Esophagus squamous epithelium (tissue), 5 donors: ENCODE data around the gene SMIM22. TPM values are rescaled to one million over a fixed set of nuclear protein-coding genes. Genes with fewer than 3 reads are reported as not detected.

ENCODE experiments used
- DNase-seq: peaks from one replicate; lab custom pipeline; 2025; lab: John Stamatoyannopoulos, UW
- H3K27ac ChIP-seq, 4 donors: fragments of 200-600 bp; sonication (generic); one replicate each; pipeline ENCODE4 v1.5.1; 2016 to 2019; ENCODE audit warnings: mild to moderate bottlenecking in 1 of 4
- H3K27me3 ChIP-seq, 4 donors: fragments of 200-600 bp; sonication (generic); 1 replicate in 3 of 4; 2 replicates in 1 of 4; pipeline versions ENCODE4 v1.5.1 to v1.6.0; 2017 to 2021; ENCODE audit warnings: antibody characterized with exemption in 1 of 4
- H3K36me3 ChIP-seq, 3 donors: fragments of 200-600 bp; sonication (generic); one replicate each; pipeline ENCODE4 v1.5.1; 2016 to 2019
- H3K4me1 ChIP-seq, 3 donors: fragments of 200-600 bp; sonication (generic); one replicate each; pipeline ENCODE4 v1.5.1; 2017 to 2019
- H3K4me3 ChIP-seq, 4 donors: fragments of 200-600 bp; sonication (generic); 1 replicate in 3 of 4; 2 replicates in 1 of 4; pipeline ENCODE4 v1.5.1; 2016 to 2019; ENCODE audit warnings: mild to moderate bottlenecking in 2 of 4, moderate library complexity in 1 of 4
- H3K9me3 ChIP-seq, 3 donors: fragments of 200-600 bp; sonication (generic); one replicate each; pipeline ENCODE4 v1.5.1; 2016 to 2019
- POLR2A ChIP-seq, 4 donors: fragments of 450-650 bp; IDR thresholded peaks; one replicate each; pipeline ENCODE4 v1.6.1; 2017; ENCODE audit warnings: antibody characterized with exemption in 4 of 4, mild to moderate bottlenecking in 4 of 4, moderate library complexity in 3 of 4
- WGBS, 2 donors: methylation state at CpG; one replicate each; pipeline ENCODE4 v1.1.5; 2018; 5-methylcytosine and 5-hydroxymethylcytosine counted together
- intact Hi-C: fragments of 100-400 bp; cut with DNase I; formaldehyde crosslinking; loops from one replicate; pipeline ENCODE4 v1.15.0; 2022
- total RNA-seq, 4 donors: library from RNA; depleted of rRNA; stranded (reverse); fragments of >200 nt; gene quantifications; one replicate each; pipeline ENCODE4 v1.1.0, GENCODE V29; 2016
- TF ChIP-seq, protein P1 (sequence below), 6 experiments: fragments of 450-650 bp in 4 of 6; fragments of 200-600 bp in 2 of 6; sonication (generic) in 2 of 6; IDR thresholded peaks; one replicate each; pipeline ENCODE4 v1.5.1; 2016 to 2019; ENCODE audit warnings: antibody characterized with exemption in 6 of 6, mild to moderate bottlenecking in 4 of 6, moderate library complexity in 4 of 6
- donor health status: DM: yes; HTN: yes; CAD: no.

Gene SMIM22
- total RNA-seq, 4 donors from 2014 or later: 4.8 to 10.2 (median 5.2) TPM; not detected in 1

DNA sequence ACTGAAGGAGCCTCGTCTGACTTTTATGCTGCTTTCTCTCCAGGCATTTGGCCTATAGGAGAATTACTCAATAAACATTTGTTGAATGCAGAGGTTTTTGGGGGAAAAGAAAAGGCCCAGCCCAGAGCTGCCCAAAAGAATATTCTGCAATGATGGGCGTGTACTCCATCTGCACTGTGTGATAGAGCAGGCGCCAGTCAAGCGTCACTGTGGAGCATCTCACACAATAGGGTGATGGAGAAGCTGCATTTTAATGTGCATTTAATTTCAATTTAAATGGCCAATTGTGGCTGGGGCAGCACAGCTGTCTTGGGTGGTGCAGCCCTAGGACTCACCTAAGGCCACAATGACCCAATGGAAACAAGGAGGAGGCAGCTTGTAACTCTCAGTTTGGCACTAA is 31.4 kb downstream of the SMIM22 start:
- Histone ChIP-seq H3K36me3 (peaks cover 25 to 100% (median 60%) of the 10 kb centered on the region in 3 donors), H3K27ac (no peak overlapping the region), H3K27me3 (no peaks in the 10 kb centered on the region), H3K9me3 (no peaks in the 10 kb centered on the region), H3K4me1 (no peaks in the 10 kb centered on the region), H3K4me3 (no peak overlapping the region)
- 90% methylated on average over 3 to 4 of the region's 4 CpGs for WGBS, 2 donors
- no peak for DNase-seq
- intact Hi-C loops: no loop called here
- TF ChIP-seq POLR2A (IDR thresholded peaks at IDR 0.05): no peak
- TF ChIP-seq, protein P1, sequence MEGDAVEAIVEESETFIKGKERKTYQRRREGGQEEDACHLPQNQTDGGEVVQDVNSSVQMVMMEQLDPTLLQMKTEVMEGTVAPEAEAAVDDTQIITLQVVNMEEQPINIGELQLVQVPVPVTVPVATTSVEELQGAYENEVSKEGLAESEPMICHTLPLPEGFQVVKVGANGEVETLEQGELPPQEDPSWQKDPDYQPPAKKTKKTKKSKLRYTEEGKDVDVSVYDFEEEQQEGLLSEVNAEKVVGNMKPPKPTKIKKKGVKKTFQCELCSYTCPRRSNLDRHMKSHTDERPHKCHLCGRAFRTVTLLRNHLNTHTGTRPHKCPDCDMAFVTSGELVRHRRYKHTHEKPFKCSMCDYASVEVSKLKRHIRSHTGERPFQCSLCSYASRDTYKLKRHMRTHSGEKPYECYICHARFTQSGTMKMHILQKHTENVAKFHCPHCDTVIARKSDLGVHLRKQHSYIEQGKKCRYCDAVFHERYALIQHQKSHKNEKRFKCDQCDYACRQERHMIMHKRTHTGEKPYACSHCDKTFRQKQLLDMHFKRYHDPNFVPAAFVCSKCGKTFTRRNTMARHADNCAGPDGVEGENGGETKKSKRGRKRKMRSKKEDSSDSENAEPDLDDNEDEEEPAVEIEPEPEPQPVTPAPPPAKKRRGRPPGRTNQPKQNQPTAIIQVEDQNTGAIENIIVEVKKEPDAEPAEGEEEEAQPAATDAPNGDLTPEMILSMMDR (IDR thresholded peaks at IDR 0.05): no peak

DNA sequence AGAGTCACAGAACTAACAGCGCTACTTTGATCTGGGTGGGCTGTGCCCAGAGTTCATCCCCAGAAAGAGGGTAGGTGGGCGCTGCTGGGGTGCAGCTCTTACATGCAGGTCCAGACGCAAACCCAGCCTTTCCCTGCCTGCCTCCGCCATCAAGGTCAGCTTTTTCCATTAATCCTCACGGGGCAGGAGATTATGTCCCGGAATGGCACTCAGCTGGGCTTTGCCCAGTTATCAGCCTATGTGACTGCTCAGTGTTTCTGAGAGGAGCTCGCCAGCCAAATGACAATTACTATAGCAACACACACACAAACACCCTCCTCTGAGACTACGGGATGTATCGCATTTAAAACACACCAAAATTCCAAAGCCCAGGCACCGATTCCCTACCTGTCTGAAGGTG is 31.8 kb downstream of the SMIM22 start:
- TF ChIP-seq, protein P1 (IDR thresholded peaks at IDR 0.05): no peak
- TF ChIP-seq POLR2A (IDR thresholded peaks at IDR 0.05): no peak
- DNase-seq: no peak
- H3K9me3 ChIP-seq: no peaks in the 10 kb centered on the region
- no peak overlapping the region for H3K27ac ChIP-seq
- peaks cover 25 to 100% (median 60%) of the 10 kb centered on the region in 3 donors for H3K36me3 ChIP-seq
- H3K4me1 ChIP-seq: no peaks in the 10 kb centered on the region
- WGBS, 2 donors: 80 to 93% methylated on average over 8 to 10 of the region's 10 CpGs
- intact Hi-C loops: no loop called here
- H3K27me3 ChIP-seq: no peaks in the 10 kb centered on the region
- no peak overlapping the region for H3K4me3 ChIP-seq

GRCh38 chr16:4828567-4829321 is 33.6 kb downstream of the SMIM22 start:
- no peak overlapping the region for H3K27ac ChIP-seq
- no peaks in the 10 kb centered on the region for H3K27me3 ChIP-seq
- TF ChIP-seq POLR2A (IDR thresholded peaks at IDR 0.05): no peak
- TF ChIP-seq, protein P1 (IDR thresholded peaks at IDR 0.05): no peak
- no peaks in the 10 kb centered on the region for H3K9me3 ChIP-seq
- 90 to 95% methylated on average over 11 of the region's 11 CpGs for WGBS, 2 donors
- DNase-seq: no peak
- no peak overlapping the region for H3K4me3 ChIP-seq
- intact Hi-C loops: no loop called here
- no peaks in the 10 kb centered on the region for H3K4me1 ChIP-seq
- H3K36me3 ChIP-seq: peaks cover 16 to 100% (median 53%) of the 10 kb centered on the region in 3 donors

GRCh38 chr16:4830408-4830807 is 35.2 kb downstream of the SMIM22 start:
- Histone ChIP-seq H3K36me3 (peaks cover 16 to 100% (median 51%) of the 10 kb centered on the region in 3 donors), H3K27me3 (no peaks in the 10 kb centered on the region), H3K9me3 (no peaks in the 10 kb centered on the region), H3K4me3 (no peak overlapping the region), H3K27ac (no peak overlapping the region), H3K4me1 (no peaks in the 10 kb centered on the region)
- WGBS, 2 donors: 86 to 90% methylated on average over 6 of the region's 7 CpGs
- no peak for DNase-seq
- intact Hi-C loops: no loop called here
- TF ChIP-seq, protein P1 (IDR thresholded peaks at IDR 0.05): no peak
- TF ChIP-seq POLR2A (IDR thresholded peaks at IDR 0.05): no peak

- intact Hi-C loops: no loop called here
- WGBS, 2 donors: 92 to 97% methylated on average over 8 of the region's 8 CpGs
- DNase-seq: no peak
- TF ChIP-seq POLR2A (IDR thresholded peaks at IDR 0.05): no peak
- Histone ChIP-seq H3K9me3 (no peaks in the 10 kb centered on the region), H3K27me3 (no peaks in the 10 kb centered on the region), H3K36me3 (peaks cover 15 to 100% (median 49%) of the 10 kb centered on the region in 3 donors), H3K4me3 (no peak overlapping the region), H3K4me1 (no peaks in the 10 kb centered on the region), H3K27ac (no peak overlapping the region)
These were observed 36.4 kb downstream of the SMIM22 start for GRCh38 chr16:4831616-4832015.
